Spleen (tissue), 11 donors: Measurements from ENCODE around the gene PDE6A. TPM values are rescaled to one million over a fixed set of nuclear protein-coding genes. Genes with fewer than 3 reads are reported as not detected.

Source experiments
- DNase-seq: peaks from one replicate; pipeline ENCODE4 v3.0.0-alpha.2; 2020
- H3K27ac ChIP-seq, 8 donors: fragments of 200-600 bp; sonication (generic) in 7 of 8; 1 replicate in 4 of 8; 2 replicates in 4 of 8; pipeline versions ENCODE4 v1.5.0 to v1.8.0; 2016 to 2021; ENCODE audit warnings: inconsistent platforms in 4 of 8, mild to moderate bottlenecking in 4 of 8, moderate library complexity in 1 of 8
- H3K27me3 ChIP-seq, 7 donors: fragments of 200-600 bp; sonication (generic) in 6 of 7; replicated peaks in 1 of 7; 1 replicate in 4 of 7; 2 replicates in 3 of 7; pipeline versions ENCODE4 v1.5.0 to v1.8.0; 2016 to 2021; ENCODE audit warnings: inconsistent platforms in 3 of 7, mild to moderate bottlenecking in 1 of 7
- H3K36me3 ChIP-seq, 6 donors: fragments of 200-600 bp; sonication (generic) in 5 of 6; 1 replicate in 4 of 6; 2 replicates in 2 of 6; pipeline versions ENCODE4 v1.5.0 to v1.8.0; 2016 to 2021; ENCODE audit warnings: inconsistent platforms in 2 of 6
- H3K4me1 ChIP-seq, 6 donors: fragments of 200-600 bp; sonication (generic) in 5 of 6; 1 replicate in 3 of 6; 2 replicates in 3 of 6; pipeline versions ENCODE4 v1.5.0 to v1.8.0; 2016 to 2021; ENCODE audit warnings: inconsistent platforms in 3 of 6
- H3K4me3 ChIP-seq, 8 donors: fragments of 200-600 bp; sonication (generic) in 7 of 8; 1 replicate in 4 of 8; 2 replicates in 4 of 8; pipeline versions ENCODE4 v1.5.0 to v1.8.0; 2016 to 2021; ENCODE audit warnings: inconsistent platforms in 4 of 8, mild to moderate bottlenecking in 4 of 8, moderate library complexity in 2 of 8
- H3K9me3 ChIP-seq, 8 donors: fragments of 200-600 bp; sonication (generic) in 7 of 8; 1 replicate in 4 of 8; 2 replicates in 4 of 8; pipeline versions ENCODE4 v1.5.0 to v1.8.0; 2016 to 2021; ENCODE audit warnings: inconsistent platforms in 4 of 8
- POLR2A ChIP-seq, 3 donors: fragments of 450-650 bp; IDR thresholded peaks; one replicate each; pipeline ENCODE4 v1.5.1; 2017; ENCODE audit warnings: antibody characterized with exemption in 3 of 3, mild to moderate bottlenecking in 1 of 3
- POLR2AphosphoS5 ChIP-seq, 3 donors: sonication (generic); formaldehyde crosslinking; IDR thresholded peaks; one replicate each; pipeline ENCODE4 v1.5.1; 2017; ENCODE audit warnings: antibody characterized with exemption in 3 of 3
- WGBS, 5 donors: extraction: QIAGEN DNeasy Blood & Tissue Kit in 3 of 5; methylation state at CpG; one replicate each; pipeline versions ENCODE4 v1.1.5 to v1.1.7; 2013 to 2018; 5-methylcytosine and 5-hydroxymethylcytosine counted together
- intact Hi-C: fragments of 100-400 bp; cut with DNase I; formaldehyde crosslinking; loops from one replicate; pipeline ENCODE4 v1.15.0; 2023; ENCODE audit warnings: low total_unique reads
- polyA plus RNA-seq, 3 donors: library from polyadenylated mRNA; stranded (reverse); fragments of 200-250 nt; gene quantifications; one replicate each; pipeline ENCODE4 v1.2.1, GENCODE V29; 2013
- total RNA-seq, 7 donors: library from RNA; depleted of rRNA in 3 of 7; stranded (reverse); fragments of >200 nt in 3 of 7; fragmentation: NEBNext Ultra II Directional in 4 of 7; extraction: Animal tissue kit (Norgen Biotek cat#: 25700) in 4 of 7; gene quantifications; one replicate each; pipeline versions ENCODE4 v1.1.0 to v1.2.1, GENCODE V29; 2016 to 2021
- TF ChIP-seq, protein P1 (sequence below), 11 experiments: fragments of 200-600 bp in 7 of 11; fragments of 450-650 bp in 4 of 11; sonication (generic) in 4 of 11; IDR thresholded peaks in 8 of 11; conservative IDR thresholded peaks in 3 of 11; 1 replicate in 7 of 11; 2 replicates in 4 of 11; pipeline versions ENCODE4 v1.4.0 to v1.8.0; 2016 to 2021; ENCODE audit warnings: antibody characterized with exemption in 11 of 11, inconsistent platforms in 4 of 11, mild to moderate bottlenecking in 1 of 11
- donor health status: healthy with polysubstance abuse.
- donor health status: DM: no; HTN: no; CAD: no; lungs with moderate emphysema.
- donor health status: DM: no; HTN: no; CAD: no.
- donor health status: Bipolar disorder and iron deficiency.
- donor health status: healthy.
- donor health status: DM: no; HTN: no; CAD: no.
- donor health status: DM: yes; HTN: yes; CAD: no.

The PDE6A gene
- total and polyA plus RNA-seq, 10 donors, result not detected

- peaks cover 0 to 6% (median 0%) of the 10 kb centered on the region in 6 donors for H3K4me1 ChIP-seq
- DNase-seq, result no peak
- 75 to 90% (median 80%) methylated on average over 6 of the region's 6 CpGs for WGBS, 5 donors
These were observed 27.4 kb downstream of the PDE6A start for GRCh38 chr5:149917073-149917676.

GRCh38 chr5:149916334-149917072 lies 28.1 kb downstream of the PDE6A start:
- TF ChIP-seq POLR2AphosphoS5 (IDR thresholded peaks at IDR 0.05) (no peak), POLR2A (IDR thresholded peaks at IDR 0.05) (no peak)
- TF ChIP-seq, protein P1, sequence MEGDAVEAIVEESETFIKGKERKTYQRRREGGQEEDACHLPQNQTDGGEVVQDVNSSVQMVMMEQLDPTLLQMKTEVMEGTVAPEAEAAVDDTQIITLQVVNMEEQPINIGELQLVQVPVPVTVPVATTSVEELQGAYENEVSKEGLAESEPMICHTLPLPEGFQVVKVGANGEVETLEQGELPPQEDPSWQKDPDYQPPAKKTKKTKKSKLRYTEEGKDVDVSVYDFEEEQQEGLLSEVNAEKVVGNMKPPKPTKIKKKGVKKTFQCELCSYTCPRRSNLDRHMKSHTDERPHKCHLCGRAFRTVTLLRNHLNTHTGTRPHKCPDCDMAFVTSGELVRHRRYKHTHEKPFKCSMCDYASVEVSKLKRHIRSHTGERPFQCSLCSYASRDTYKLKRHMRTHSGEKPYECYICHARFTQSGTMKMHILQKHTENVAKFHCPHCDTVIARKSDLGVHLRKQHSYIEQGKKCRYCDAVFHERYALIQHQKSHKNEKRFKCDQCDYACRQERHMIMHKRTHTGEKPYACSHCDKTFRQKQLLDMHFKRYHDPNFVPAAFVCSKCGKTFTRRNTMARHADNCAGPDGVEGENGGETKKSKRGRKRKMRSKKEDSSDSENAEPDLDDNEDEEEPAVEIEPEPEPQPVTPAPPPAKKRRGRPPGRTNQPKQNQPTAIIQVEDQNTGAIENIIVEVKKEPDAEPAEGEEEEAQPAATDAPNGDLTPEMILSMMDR (IDR thresholded peaks at IDR 0.05 in 8 of 11, conservative IDR thresholded peaks at IDR 0.05 in 3 of 11), result no peak
- WGBS, 5 donors, result 89 to 93% (median 91%) methylated on average over 7 of the region's 7 CpGs
- H3K9me3 ChIP-seq, result no peaks in the 10 kb centered on the region
- H3K36me3 ChIP-seq, result no peaks in the 10 kb centered on the region
- H3K4me3 ChIP-seq, result no peak overlapping the region
- H3K27ac ChIP-seq, result no peak overlapping the region
- intact Hi-C loops, result no loop called here
- H3K4me1 ChIP-seq, result peaks cover 0 to 6% (median 0%) of the 10 kb centered on the region in 6 donors
- DNase-seq, result no peak
- no peaks in the 10 kb centered on the region for H3K27me3 ChIP-seq

More at GRCh38 chr5:149917073-149917676, 27.4 kb downstream of the PDE6A start:
- no peak for TF ChIP-seq POLR2AphosphoS5 (IDR thresholded peaks at IDR 0.05)
- TF ChIP-seq POLR2A (IDR thresholded peaks at IDR 0.05), result no peak
- TF ChIP-seq, protein P1 (IDR thresholded peaks at IDR 0.05 in 8 of 11, conservative IDR thresholded peaks at IDR 0.05 in 3 of 11), result no peak
- Histone ChIP-seq H3K27ac (no peak overlapping the region), H3K36me3 (no peaks in the 10 kb centered on the region), H3K27me3 (no peaks in the 10 kb centered on the region), H3K4me3 (no peak overlapping the region), H3K9me3 (no peaks in the 10 kb centered on the region)
- intact Hi-C loops, result no loop called here

- peaks cover 0 to 6% (median 0%) of the 10 kb centered on the region in 6 donors for H3K4me1 ChIP-seq
- H3K27ac ChIP-seq, result no peak overlapping the region
- H3K9me3 ChIP-seq, result no peaks in the 10 kb centered on the region
- intact Hi-C loops, result no loop called here
- no peaks in the 10 kb centered on the region for H3K27me3 ChIP-seq
- H3K36me3 ChIP-seq, result no peaks in the 10 kb centered on the region
- WGBS, 5 donors, result 77 to 92% (median 85%) methylated on average over 7 of the region's 7 CpGs
- TF ChIP-seq, protein P1 (IDR thresholded peaks at IDR 0.05 in 8 of 11, conservative IDR thresholded peaks at IDR 0.05 in 3 of 11), result no peak
- TF ChIP-seq POLR2AphosphoS5 (IDR thresholded peaks at IDR 0.05), result no peak
- no peak for TF ChIP-seq POLR2A (IDR thresholded peaks at IDR 0.05)
- no peak overlapping the region for H3K4me3 ChIP-seq
- no peak for DNase-seq
These were observed 29.0 kb downstream of the PDE6A start for GRCh38 chr5:149915392-149916260.
